ENCODE data around the gene NTPCR.
"Not testable (repeated sequence)": the region's sequence is repeated elsewhere in the genome, so short reads cannot be mapped to it uniquely, and the experiment has no call there.

NTPCR gene

GRCh38 chr1:232950197-232951176, at the start of gene NTPCR:
TSS of gene NTPCR (plus strand) at chr1:232950611. CDS start at chr1:232950711, 100 bp downstream.
- DNase-seq: peak; percentile 96

GRCh38 chr1:232900818-232901217, 49.6 kb upstream of the NTPCR start:
- DNase-seq: no peak

- DNase-seq: no peak
Observed at GRCh38 chr1:232901255-232901654, 49.2 kb upstream of the NTPCR start.

GRCh38 chr1:232902774-232903350, 47.5 kb upstream of the NTPCR start:
- DNase-seq: no peak

- DNase-seq: no peak
Observed at GRCh38 chr1:232904131-232904530, 46.3 kb upstream of the NTPCR start.

- DNase-seq: no peak
Observed at GRCh38 chr1:232904566-232904965, 45.8 kb upstream of the NTPCR start.

GRCh38 chr1:232905331-232906034, 44.9 kb upstream of the NTPCR start:
- DNase-seq: no peak

- no peak for DNase-seq
Observed at GRCh38 chr1:232906441-232906840, 44.0 kb upstream of the NTPCR start.

- DNase-seq: no peak
Observed at GRCh38 chr1:232908831-232909230, 41.6 kb upstream of the NTPCR start.

- no peak for DNase-seq
Observed at GRCh38 chr1:232909752-232910151, 40.7 kb upstream of the NTPCR start.

GRCh38 chr1:232911027-232911599, 39.3 kb upstream of the NTPCR start:
- DNase-seq: no peak

- DNase-seq: no peak
Observed at GRCh38 chr1:232912845-232913580, 37.4 kb upstream of the NTPCR start.

- DNase-seq: not testable (repeated sequence)
Observed at GRCh38 chr1:232914271-232914670, 36.1 kb upstream of the NTPCR start.

GRCh38 chr1:232915212-232915611, 35.2 kb upstream of the NTPCR start:
- no peak for DNase-seq

GRCh38 chr1:232917053-232917452, 33.4 kb upstream of the NTPCR start:
- DNase-seq: no peak

GRCh38 chr1:232921381-232921780, 29.0 kb upstream of the NTPCR start:
- no peak for DNase-seq

- DNase-seq: no peak
Observed at GRCh38 chr1:232922485-232922884, 27.9 kb upstream of the NTPCR start.

- peak; percentile 65 for DNase-seq
Observed at GRCh38 chr1:232923739-232924386, 26.5 kb upstream of the NTPCR start.

- DNase-seq: no peak
Observed at GRCh38 chr1:232924874-232925273, 25.5 kb upstream of the NTPCR start.

- DNase-seq: no peak
Observed at GRCh38 chr1:232925421-232926220, 24.8 kb upstream of the NTPCR start.

GRCh38 chr1:232927166-232927565, 23.2 kb upstream of the NTPCR start:
- not testable (repeated sequence) for DNase-seq
